ENCODE data around the gene CFAP92. TPM values are rescaled to one million over a fixed set of nuclear protein-coding genes. Genes with fewer than 3 reads are reported as not detected.
A peak's percentile ranks its signal among the peaks of the same experiment; 100 is the strongest.

CFAP92 gene
- total RNA-seq, 1 donor from 2014 or later: not detected

DNA sequence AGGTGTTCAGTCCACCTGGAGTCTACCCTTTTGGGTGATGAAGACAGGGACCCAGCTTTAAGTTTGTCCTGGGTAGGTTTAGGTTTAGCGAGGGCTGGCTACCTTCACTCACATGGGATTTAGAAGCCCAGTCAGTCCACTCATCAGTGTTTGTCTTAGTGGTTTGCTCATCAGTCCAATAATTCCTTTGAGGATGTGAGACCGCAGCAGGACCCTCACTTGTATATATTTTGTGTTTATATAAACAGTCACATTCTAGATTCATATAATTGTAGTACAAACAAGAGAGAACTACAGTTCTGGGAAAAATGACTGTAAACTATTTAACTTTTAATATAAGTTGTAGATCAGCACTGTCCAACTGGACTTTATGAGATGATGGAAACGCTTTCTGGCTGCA is 25.4 kb upstream of the CFAP92 start:
- no peak overlapping the region for H3K4me3 Mint-ChIP-seq (ENCODE audit: unreplicated experiment)
- DNase-seq (ENCODE audit: low spot score): no peak
- H3K36me3 Mint-ChIP-seq (ENCODE audit: low read depth): no peaks in the 10 kb centered on the region
- no peak overlapping the region for H3K27ac Mint-ChIP-seq (ENCODE audit: unreplicated experiment)
- H3K4me1 Mint-ChIP-seq (ENCODE audit: low read depth): peaks cover 5% of the 10 kb centered on the region
- peaks cover 7% of the 10 kb centered on the region for H3K27me3 Mint-ChIP-seq (ENCODE audit: low read depth)
- TF ChIP-seq, protein P1, sequence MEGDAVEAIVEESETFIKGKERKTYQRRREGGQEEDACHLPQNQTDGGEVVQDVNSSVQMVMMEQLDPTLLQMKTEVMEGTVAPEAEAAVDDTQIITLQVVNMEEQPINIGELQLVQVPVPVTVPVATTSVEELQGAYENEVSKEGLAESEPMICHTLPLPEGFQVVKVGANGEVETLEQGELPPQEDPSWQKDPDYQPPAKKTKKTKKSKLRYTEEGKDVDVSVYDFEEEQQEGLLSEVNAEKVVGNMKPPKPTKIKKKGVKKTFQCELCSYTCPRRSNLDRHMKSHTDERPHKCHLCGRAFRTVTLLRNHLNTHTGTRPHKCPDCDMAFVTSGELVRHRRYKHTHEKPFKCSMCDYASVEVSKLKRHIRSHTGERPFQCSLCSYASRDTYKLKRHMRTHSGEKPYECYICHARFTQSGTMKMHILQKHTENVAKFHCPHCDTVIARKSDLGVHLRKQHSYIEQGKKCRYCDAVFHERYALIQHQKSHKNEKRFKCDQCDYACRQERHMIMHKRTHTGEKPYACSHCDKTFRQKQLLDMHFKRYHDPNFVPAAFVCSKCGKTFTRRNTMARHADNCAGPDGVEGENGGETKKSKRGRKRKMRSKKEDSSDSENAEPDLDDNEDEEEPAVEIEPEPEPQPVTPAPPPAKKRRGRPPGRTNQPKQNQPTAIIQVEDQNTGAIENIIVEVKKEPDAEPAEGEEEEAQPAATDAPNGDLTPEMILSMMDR (IDR thresholded peaks at IDR 0.05): no peak
- H3K9me3 Mint-ChIP-seq (ENCODE audit: low read depth): peaks cover 2% of the 10 kb centered on the region

DNA sequence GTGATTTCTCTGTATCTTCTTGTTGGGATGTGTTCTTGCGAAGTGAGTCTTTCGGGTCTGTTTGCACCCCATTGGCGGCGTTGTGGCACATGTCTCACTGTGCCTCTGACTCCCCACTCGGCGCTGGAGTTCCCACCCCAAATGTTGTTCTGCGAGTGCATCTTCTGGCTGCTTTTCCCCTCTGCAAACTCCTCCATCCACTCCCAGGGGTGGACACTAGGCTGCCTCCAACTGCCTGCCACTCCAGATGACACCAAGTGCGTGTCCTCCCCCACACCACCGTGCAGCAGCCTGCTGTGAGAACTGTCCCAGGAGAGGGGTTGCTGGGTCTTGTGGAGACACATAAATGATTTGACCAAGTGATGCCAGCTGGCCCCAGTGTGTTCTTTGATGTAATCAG is 24.9 kb upstream of the CFAP92 start:
- TF ChIP-seq, protein P1 (IDR thresholded peaks at IDR 0.05): no peak
- H3K36me3 Mint-ChIP-seq (ENCODE audit: low read depth): no peaks in the 10 kb centered on the region
- peak; percentile 54 for DNase-seq (ENCODE audit: low spot score)
- H3K4me3 Mint-ChIP-seq (ENCODE audit: unreplicated experiment): no peak overlapping the region
- peaks cover 5% of the 10 kb centered on the region for H3K27me3 Mint-ChIP-seq (ENCODE audit: low read depth)
- H3K27ac Mint-ChIP-seq (ENCODE audit: unreplicated experiment): no peak overlapping the region
- peaks cover 5% of the 10 kb centered on the region for H3K4me1 Mint-ChIP-seq (ENCODE audit: low read depth)
- H3K9me3 Mint-ChIP-seq (ENCODE audit: low read depth): peaks cover 2% of the 10 kb centered on the region

DNA sequence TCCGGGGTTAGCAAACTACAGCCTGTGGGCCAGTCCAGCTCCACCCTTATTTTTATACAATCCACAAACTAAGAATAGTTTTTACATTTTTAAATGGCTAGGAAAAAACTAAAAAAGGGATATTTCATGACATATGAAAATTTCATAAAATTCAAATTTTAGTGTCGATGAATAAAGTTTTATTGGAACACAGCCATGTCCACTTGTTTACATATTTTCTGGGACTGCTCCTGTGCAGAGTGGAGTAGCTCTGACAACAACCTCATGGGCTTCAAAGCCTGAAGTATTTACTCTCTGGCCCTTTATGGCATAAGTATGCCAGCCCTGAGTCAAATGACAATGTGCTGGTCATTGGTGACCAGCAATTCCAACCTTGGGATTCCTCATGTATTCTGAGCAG is 24.4 kb upstream of the CFAP92 start:
- Mint-ChIP-seq H3K9me3 (ENCODE audit: low read depth) (peaks cover 2% of the 10 kb centered on the region), H3K4me1 (ENCODE audit: low read depth) (peaks cover 5% of the 10 kb centered on the region), H3K27me3 (ENCODE audit: low read depth) (peaks cover 5% of the 10 kb centered on the region), H3K27ac (ENCODE audit: unreplicated experiment) (no peak overlapping the region), H3K4me3 (ENCODE audit: unreplicated experiment) (no peak overlapping the region), H3K36me3 (ENCODE audit: low read depth) (no peaks in the 10 kb centered on the region)
- TF ChIP-seq, protein P1 (IDR thresholded peaks at IDR 0.05): no peak
- DNase-seq (ENCODE audit: low spot score): no peak

DNA sequence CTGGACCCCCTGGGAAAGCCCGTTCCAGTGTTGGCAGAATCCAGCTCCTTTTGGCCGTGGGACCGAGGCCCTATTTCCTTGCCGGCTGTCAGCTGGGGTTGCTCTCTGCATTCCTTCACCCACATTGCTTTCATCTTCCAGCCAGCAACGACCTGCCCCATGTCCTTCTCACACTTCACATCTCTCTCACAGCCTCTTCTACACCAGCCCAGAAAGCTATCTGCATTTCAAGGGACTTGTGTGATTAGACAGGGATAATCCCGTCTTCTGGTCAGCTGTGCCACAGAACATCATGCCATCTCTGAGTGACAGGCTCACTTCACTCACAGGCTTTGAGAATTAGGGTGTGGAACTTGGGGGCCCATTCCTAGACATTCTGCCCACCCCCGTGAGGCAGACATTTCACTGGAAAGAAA is 23.6 kb upstream of the CFAP92 start:
- Mint-ChIP-seq H3K27ac (ENCODE audit: unreplicated experiment) (no peak overlapping the region), H3K4me3 (ENCODE audit: unreplicated experiment) (no peak overlapping the region), H3K27me3 (ENCODE audit: low read depth) (peaks cover 5% of the 10 kb centered on the region), H3K4me1 (ENCODE audit: low read depth) (peaks cover 5% of the 10 kb centered on the region), H3K36me3 (ENCODE audit: low read depth) (no peaks in the 10 kb centered on the region), H3K9me3 (ENCODE audit: low read depth) (no peaks in the 10 kb centered on the region)
- DNase-seq (ENCODE audit: low spot score): peak; percentile 35
- TF ChIP-seq, protein P1 (IDR thresholded peaks at IDR 0.05): no peak

DNA sequence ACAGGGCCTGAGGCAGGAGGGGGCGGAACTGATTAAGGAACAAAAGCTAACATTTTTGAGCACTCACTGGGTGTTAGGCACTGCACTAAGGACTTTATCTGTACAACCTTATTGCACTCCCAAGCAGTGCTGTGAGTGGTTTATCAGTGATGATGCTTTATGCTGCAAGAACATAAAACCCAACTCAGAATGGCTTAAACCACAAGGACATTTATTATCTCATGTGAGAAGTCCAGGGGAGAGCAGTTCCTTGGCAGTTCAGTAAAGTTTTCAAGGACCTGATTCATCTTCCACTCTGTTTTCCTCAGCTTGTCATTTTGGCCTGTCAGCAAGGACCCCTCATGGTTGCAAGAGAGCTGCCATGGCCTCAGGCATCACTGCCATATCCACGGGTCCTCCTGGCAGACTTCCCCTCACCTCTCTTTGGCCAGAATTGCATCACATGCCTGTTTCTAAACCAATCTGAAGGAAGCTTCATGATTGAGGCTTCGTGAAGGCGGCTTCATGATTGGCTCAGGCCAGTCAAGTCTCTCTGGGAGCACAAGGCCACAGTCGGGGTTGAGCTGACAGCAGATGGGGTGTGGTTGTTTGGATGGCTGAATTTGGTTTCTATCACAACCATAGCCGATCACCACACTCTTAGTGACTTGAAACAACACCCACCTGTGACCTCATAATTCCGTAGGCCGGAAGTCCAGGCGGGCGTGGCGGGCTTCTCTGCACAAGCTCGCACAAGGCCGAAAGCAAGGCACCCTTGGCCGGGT is 23.0 kb upstream of the CFAP92 start:
- no peak overlapping the region for H3K4me3 Mint-ChIP-seq (ENCODE audit: unreplicated experiment)
- peaks cover 5% of the 10 kb centered on the region for H3K27me3 Mint-ChIP-seq (ENCODE audit: low read depth)
- peaks cover 5% of the 10 kb centered on the region for H3K4me1 Mint-ChIP-seq (ENCODE audit: low read depth)
- H3K9me3 Mint-ChIP-seq (ENCODE audit: low read depth): no peaks in the 10 kb centered on the region
- DNase-seq (ENCODE audit: low spot score): no peak
- TF ChIP-seq, protein P1 (IDR thresholded peaks at IDR 0.05): no peak
- H3K36me3 Mint-ChIP-seq (ENCODE audit: low read depth): no peaks in the 10 kb centered on the region
- H3K27ac Mint-ChIP-seq (ENCODE audit: unreplicated experiment): no peak overlapping the region

All from chondrocyte (in vitro differentiated cells).